GM19099 (cell line): ENCODE results near the gene CEP85L.

ENCODE experiments used
- POLR2A ChIP-seq: IDR thresholded peaks from 3 replicates; pipeline ENCODE4 v1.6.1; 2011; ENCODE audit warnings: low read depth; ENCODE audit not compliant: insufficient read length; ENCODE audit errors: extremely low read depth

Gene CEP85L

DNA sequence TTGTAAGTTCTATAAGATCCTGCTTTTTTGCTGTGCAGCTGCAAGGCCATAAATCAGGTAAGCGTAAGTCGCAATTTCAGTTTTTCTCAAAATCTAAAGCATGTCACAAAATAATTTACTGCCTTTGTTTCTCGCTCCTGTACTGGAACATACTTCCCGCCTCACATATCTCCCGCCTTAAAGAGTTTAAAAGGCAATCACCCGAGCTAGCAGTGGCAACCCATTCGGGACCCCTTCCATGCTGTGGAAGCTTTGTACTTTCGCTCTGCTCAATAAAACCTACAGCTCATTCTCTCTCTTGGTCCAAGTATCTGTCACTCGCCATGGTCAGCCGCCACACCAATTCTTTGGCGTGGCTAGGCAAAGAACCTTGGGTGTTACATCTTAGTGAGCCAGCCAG lies 34.0 kb downstream of the CEP85L start:
- no peak for TF ChIP-seq POLR2A

DNA sequence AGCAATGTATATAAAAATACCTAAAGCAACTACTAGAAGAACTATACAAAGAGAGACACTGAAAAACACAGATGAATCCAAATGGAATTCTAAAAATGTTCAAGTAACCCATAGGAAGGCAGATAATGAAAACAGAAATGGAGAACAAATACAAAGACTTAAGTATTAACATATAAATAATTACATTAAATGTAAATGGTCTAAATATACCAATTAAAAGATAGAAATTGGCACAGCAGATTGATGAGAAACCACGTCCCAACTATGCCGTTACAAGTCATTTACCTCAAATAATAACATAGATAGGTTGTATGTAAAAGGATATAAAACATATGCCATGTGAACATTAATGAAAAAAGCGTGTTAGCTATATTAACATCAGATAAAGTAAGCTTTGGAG lies 40.1 kb downstream of the CEP85L start:
- no peak for TF ChIP-seq POLR2A

- TF ChIP-seq POLR2A: no peak
Measured at GRCh38 chr6:118606858-118607257, 44.5 kb downstream of the CEP85L start.

- no peak for TF ChIP-seq POLR2A
Measured at GRCh38 chr6:118606268-118606667, 45.1 kb downstream of the CEP85L start.

- TF ChIP-seq POLR2A: no peak
Measured at GRCh38 chr6:118603372-118603771, 48.0 kb downstream of the CEP85L start.

GRCh38 chr6:118602300-118602699 lies 49.1 kb downstream of the CEP85L start:
- TF ChIP-seq POLR2A: no peak

DNA sequence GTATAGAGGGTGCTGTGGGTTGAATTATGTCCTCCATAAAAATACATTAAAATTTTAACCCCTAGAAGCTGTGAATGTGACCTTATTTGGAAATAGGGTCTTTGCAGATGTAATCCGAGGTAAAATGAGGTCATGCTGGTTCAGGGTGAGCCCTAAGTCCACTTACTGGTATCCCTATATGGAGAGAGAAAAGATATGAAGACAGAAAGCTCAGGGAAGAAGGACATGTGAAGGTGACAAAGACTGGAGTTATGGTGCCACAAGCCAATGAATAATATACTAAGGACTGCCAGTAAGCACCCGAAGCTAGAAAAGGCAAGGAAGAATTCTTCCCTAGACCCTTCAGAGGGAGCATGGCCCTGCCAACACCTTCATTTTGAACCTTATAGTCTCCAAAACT lies 53.1 kb downstream of the CEP85L start:
- no peak for TF ChIP-seq POLR2A

DNA sequence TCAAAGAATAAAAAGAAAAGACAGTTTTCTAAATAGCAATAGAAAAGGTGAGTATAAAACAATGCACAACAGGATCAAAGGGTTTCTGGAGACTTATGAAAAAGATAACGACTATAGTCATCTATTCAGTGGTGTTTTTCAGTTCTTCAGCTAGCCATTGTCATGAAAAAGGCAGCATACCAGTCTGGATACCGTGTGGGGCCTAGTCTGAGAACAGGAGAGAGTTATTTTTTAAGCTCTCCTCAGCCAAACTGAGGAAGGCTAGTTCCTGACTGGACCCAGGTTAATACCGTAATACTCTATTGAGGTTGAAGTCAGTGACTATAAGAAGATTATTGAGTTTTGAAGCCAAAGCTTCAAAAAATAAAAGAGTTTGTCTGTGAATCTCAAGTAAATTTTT lies 53.8 kb downstream of the CEP85L start:
- no peak for TF ChIP-seq POLR2A

GRCh38 chr6:118596774-118597320 lies 54.5 kb downstream of the CEP85L start:
- TF ChIP-seq POLR2A: no peak

- no peak for TF ChIP-seq POLR2A
Measured at GRCh38 chr6:118594877-118595276, 56.5 kb downstream of the CEP85L start.

DNA sequence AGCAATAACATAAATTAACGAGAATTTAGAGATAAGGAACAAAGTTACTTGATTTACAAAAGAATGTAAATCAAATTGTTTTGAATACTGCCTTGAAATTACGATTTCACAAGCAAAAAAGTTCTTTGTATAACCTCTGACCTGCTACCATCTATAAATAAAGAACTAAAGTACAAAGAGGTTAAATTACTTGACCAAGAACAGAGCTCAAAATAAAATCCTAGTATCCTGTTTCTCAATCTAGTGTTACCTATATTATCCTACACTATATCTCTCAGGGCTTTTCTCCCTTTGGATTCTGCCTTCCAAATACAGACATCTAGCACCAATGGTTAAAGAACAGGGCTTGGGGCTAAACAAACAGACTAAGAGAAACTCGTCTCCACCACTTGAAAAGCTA lies 59.5 kb downstream of the CEP85L start:
- TF ChIP-seq POLR2A: no peak

- no peak for TF ChIP-seq POLR2A
Measured at GRCh38 chr6:118589649-118590365, 61.6 kb downstream of the CEP85L start.

GRCh38 chr6:118589186-118589585 lies 62.2 kb downstream of the CEP85L start:
- no peak for TF ChIP-seq POLR2A

DNA sequence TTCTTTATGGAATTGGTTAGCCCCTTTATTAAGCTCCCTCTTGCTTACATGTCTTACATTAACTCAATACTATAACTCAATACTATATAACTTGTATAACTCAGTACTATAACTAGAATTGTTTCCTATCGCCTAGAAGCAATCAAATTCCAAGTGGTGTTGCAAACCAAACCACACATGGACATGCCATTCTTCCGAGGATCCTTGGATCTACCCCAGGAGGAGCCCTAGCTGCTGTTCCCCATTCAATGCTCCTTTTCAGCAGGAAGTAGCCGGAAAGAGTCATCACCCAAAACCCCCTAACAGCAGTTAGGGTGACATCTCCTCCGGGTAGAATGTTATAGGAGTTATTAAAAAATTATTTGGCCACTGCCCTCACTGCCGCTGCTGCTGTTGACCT lies 62.8 kb downstream of the CEP85L start:
- TF ChIP-seq POLR2A: no peak

DNA sequence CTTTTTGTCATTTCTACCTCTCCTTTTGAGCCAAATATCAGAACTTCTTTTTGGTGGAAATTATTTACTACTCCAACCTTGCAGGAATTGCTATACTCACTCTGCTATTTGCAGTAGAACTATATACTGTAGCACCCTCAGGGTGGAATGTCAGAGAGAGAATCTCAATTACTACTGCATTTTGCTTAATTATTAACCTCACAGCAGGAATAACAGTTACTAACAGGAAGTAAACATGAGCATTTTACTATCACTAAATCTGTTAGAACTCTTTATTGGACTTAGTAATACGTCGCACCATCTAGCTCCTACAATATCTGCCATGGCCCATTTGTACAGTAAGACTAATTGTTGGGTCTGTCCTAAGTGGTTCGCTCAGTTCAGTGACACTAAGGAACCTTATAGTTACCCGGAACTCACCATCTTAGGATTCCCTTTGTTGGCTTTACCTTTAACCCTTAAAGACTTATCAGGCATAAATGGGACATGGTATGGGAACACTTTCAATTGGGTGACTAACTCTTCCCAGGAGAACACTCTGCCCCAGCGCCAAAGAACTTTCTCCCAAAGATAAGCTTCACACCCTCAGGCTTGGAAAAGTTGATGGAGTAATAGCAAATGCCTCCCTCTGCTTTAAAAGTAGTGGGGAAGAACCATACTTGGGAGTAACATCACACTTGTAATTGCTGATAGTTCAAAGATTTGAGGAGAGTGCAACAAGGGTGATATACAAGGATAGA lies 64.5 kb downstream of the CEP85L start:
- TF ChIP-seq POLR2A: no peak

GRCh38 chr6:118584911-118585310 lies 66.5 kb downstream of the CEP85L start:
- TF ChIP-seq POLR2A: no peak
